ENCODE measurements around the gene GARIN5A. TPM values are rescaled to one million over a fixed set of nuclear protein-coding genes. Genes with fewer than 3 reads are reported as not detected.
A peak's percentile ranks its signal among the peaks of the same experiment; 100 is the strongest.

Gene GARIN5A
- total and polyA plus RNA-seq, 7 donors: 1.2 to 5.3 (median 2.7) TPM

GRCh38 chr19:50464348-50464747 is 12.3 kb downstream of the GARIN5A start:
- Histone ChIP-seq H3K27ac (peak overlapping the region; percentile 82), H3K4me3 (no peak overlapping the region), H3K4me1 (peaks cover 9% of the 10 kb centered on the region), H3K27me3 (ENCODE audit: insufficient read depth in 3 of 3, low read length in 2 of 3) (peaks cover 0 to 9% (median 2%) of the 10 kb centered on the region in 3 donors), H3K9me3 (no peaks in the 10 kb centered on the region), H3K36me3 (ENCODE audit: insufficient read depth in 1 of 2, low read depth in 1 of 2) (peaks cover 0 to 41% of the 10 kb centered on the region in 2 donors)
- intact Hi-C loops (cut with DNase I): loop anchor here (5.0 kb wide), 2 partner anchors 97 to 107 kb away; partner anchors contain the start of gene NAPSA (in 1 of the 2)
- WGBS, 3 donors: 59 to 70% (median 63%) methylated on average over 19 of the region's 19 CpGs
- no peak for ATAC-seq
- no peak for TF ChIP-seq CTCF (IDR thresholded peaks at IDR 0.05)
- DNase-seq: no peak

DNA sequence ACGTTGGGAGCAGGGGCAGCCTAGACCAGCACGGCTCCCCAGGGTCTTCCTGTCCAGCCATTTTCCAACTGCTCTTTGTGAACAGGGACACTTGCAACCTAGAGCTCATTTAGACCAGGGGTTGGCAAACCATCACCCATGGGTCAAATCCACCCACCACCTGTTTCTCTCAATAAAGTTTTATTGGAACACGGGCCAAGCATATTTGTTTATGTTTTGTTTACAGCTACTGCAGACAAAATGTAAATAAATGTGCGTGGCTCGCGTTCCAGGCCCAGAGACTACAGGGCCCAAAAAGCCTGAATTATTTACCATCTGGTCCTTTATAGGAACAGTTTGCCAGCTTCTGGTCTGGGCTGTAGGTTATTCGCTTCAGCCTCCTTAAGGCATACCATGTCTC is 13.7 kb downstream of the GARIN5A start:
- Histone ChIP-seq H3K4me3 (no peak overlapping the region), H3K27ac (no peak overlapping the region), H3K9me3 (no peaks in the 10 kb centered on the region), H3K27me3 (ENCODE audit: insufficient read depth in 3 of 3, low read length in 2 of 3) (peaks cover 0 to 9% (median 2%) of the 10 kb centered on the region in 3 donors), H3K4me1 (peaks cover 9% of the 10 kb centered on the region), H3K36me3 (ENCODE audit: insufficient read depth in 1 of 2, low read depth in 1 of 2) (peaks cover 0 to 45% of the 10 kb centered on the region in 2 donors)
- 64 to 71% (median 65%) methylated on average over 7 of the region's 7 CpGs for whole genome bisulfite sequencing, 3 donors
- ATAC-seq (no peak), DNase-seq (no peak)
- intact Hi-C loops (cut with DNase I): loop anchor here (5.0 kb wide), 2 partner anchors 96 to 106 kb away; partner anchors contain the start of gene NAPSA (in 1 of the 2)
- no peak for TF ChIP-seq CTCF (IDR thresholded peaks at IDR 0.05)

- Histone ChIP-seq H3K27ac (no peak overlapping the region), H3K9me3 (no peaks in the 10 kb centered on the region), H3K4me1 (peaks cover 9% of the 10 kb centered on the region), H3K36me3 (ENCODE audit: insufficient read depth in 1 of 2, low read depth in 1 of 2) (peaks cover 0 to 61% of the 10 kb centered on the region in 2 donors), H3K4me3 (no peak overlapping the region), H3K27me3 (ENCODE audit: insufficient read depth in 3 of 3, low read length in 2 of 3) (peaks cover 0 to 13% (median 2%) of the 10 kb centered on the region in 3 donors)
- intact Hi-C loops (cut with DNase I): loop anchor here (5.0 kb wide), 2 partner anchors 94 to 104 kb away; partner anchors contain the start of gene NAPSA (in 1 of the 2)
- 32 to 38% (median 33%) methylated on average over 28 of the region's 28 CpGs for WGBS, 3 donors
- ATAC-seq (peak; percentile 53 to 76 (median 69)), DNase-seq (peak; percentile 50 to 68)
- peak; percentile 76 for TF ChIP-seq CTCF (IDR thresholded peaks at IDR 0.05)
Observed at GRCh38 chr19:50461066-50461875, 15.4 kb downstream of the GARIN5A start.

- DNase-seq (no peak), ATAC-seq (no peak)
- H3K9me3 ChIP-seq: no peaks in the 10 kb centered on the region
- peaks cover 0 to 13% (median 2%) of the 10 kb centered on the region in 3 donors for H3K27me3 ChIP-seq (ENCODE audit: insufficient read depth in 3 of 3, low read length in 2 of 3)
- WGBS, 3 donors: 19 to 28% (median 21%) methylated on average over 13 of the region's 13 CpGs
- peaks cover 0 to 66% of the 10 kb centered on the region in 2 donors for H3K36me3 ChIP-seq (ENCODE audit: insufficient read depth in 1 of 2, low read depth in 1 of 2)
- H3K4me3 ChIP-seq: no peak overlapping the region
- H3K27ac ChIP-seq: no peak overlapping the region
- H3K4me1 ChIP-seq: no peaks in the 10 kb centered on the region
- intact Hi-C loops (cut with DNase I): loop anchor here (5.0 kb wide), 2 partner anchors 93 to 103 kb away; partner anchors contain the start of gene NAPSA (in 1 of the 2)
- no peak for TF ChIP-seq CTCF (IDR thresholded peaks at IDR 0.05)
Observed at GRCh38 chr19:50460161-50460765, 16.4 kb downstream of the GARIN5A start.

All from psoas muscle (tissue), 8 donors.